Tibial nerve (tissue), 3 donors: ENCODE data around the gene KRT16.

Source experiments
- POLR2A ChIP-seq, 2 donors: fragments of 450-650 bp; IDR thresholded peaks; one replicate each; pipeline ENCODE4 v1.6.1; 2017; ENCODE audit warnings: antibody characterized with exemption in 2 of 2, mild to moderate bottlenecking in 2 of 2, moderate library complexity in 2 of 2
- TF ChIP-seq, protein P1 (sequence below), 5 experiments: fragments of 200-600 bp in 3 of 5; fragments of 450-650 bp in 2 of 5; sonication (generic) in 3 of 5; IDR thresholded peaks; one replicate each; pipeline ENCODE4 v1.5.1; 2016 to 2019; ENCODE audit warnings: antibody characterized with exemption in 5 of 5, mild to moderate bottlenecking in 3 of 5, moderate library complexity in 2 of 5

DNA sequence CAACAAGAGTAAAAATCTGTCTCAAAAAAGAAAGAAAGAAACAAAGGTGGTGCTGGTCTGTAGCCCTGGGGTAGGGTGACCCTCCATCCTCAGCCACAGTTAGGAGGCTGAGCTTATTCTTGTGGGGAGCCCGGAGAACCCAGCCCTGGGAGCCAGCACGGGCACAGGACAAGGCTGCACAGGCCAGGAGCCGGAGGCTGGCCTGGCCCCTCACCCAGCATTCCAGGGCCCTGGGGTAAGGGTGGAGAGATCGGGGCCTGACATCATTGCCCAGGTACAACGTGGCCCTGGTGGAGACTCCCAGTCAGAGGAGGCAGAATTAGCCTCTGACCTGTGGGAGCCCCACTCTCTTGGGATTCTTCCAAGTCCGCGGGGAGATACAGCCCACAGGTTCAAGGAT is 22.1 kb upstream of the KRT16 start:
- TF ChIP-seq POLR2A (IDR thresholded peaks at IDR 0.05), result no peak
- TF ChIP-seq, protein P1, sequence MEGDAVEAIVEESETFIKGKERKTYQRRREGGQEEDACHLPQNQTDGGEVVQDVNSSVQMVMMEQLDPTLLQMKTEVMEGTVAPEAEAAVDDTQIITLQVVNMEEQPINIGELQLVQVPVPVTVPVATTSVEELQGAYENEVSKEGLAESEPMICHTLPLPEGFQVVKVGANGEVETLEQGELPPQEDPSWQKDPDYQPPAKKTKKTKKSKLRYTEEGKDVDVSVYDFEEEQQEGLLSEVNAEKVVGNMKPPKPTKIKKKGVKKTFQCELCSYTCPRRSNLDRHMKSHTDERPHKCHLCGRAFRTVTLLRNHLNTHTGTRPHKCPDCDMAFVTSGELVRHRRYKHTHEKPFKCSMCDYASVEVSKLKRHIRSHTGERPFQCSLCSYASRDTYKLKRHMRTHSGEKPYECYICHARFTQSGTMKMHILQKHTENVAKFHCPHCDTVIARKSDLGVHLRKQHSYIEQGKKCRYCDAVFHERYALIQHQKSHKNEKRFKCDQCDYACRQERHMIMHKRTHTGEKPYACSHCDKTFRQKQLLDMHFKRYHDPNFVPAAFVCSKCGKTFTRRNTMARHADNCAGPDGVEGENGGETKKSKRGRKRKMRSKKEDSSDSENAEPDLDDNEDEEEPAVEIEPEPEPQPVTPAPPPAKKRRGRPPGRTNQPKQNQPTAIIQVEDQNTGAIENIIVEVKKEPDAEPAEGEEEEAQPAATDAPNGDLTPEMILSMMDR (IDR thresholded peaks at IDR 0.05), result no peak
